Endothelial cell of umbilical vein (primary cell): Measurements from ENCODE around the gene SPRN. TPM values are rescaled to one million over a fixed set of nuclear protein-coding genes. Genes with fewer than 3 reads are reported as not detected.

Experiments
- BruUV-seq: library from RNA; stranded (reverse); fragments of 400-500 nt; replicated peaks from 2 replicates; lab custom pipeline; 2021; lab: Mats Ljungman, UMichigan
- CTCF ChIA-PET: fragments of 300-600, 350-600 bp; sonication (Branson Sonifier 250); formaldehyde crosslinking; loops from one replicate; lab custom pipeline; 2021; ENCODE audit warnings: antibody characterized with exemption, inconsistent platforms; lab: Charles Lee
- POLR2A ChIA-PET: fragments of 300-600, 350-600 bp; sonication (Branson Sonifier 250); formaldehyde crosslinking; loops from one replicate; lab custom pipeline; 2021; ENCODE audit warnings: antibody characterized with exemption, inconsistent platforms; lab: Charles Lee
- DNase-seq: peaks from one replicate; pipeline ENCODE4 v3.0.0-alpha.2; 2011; ENCODE audit warnings: low read depth, low spot score
- FAIRE-seq: peaks from 2 replicates; lab custom pipeline; 2011; peaks lifted over from hg19 to GRCh38; lab: Jason Lieb, UNC
- H2AFZ ChIP-seq: 2 replicates; pipeline ENCODE4 v1.6.0; 2012; ENCODE audit warnings: low read depth, low read length, control low read depth, inconsistent platforms
- H3K27ac ChIP-seq: 2 replicates; pipeline ENCODE4 v1.5.1; 2011; ENCODE audit warnings: low read depth, mild to moderate bottlenecking, control low read depth, low read length, moderate library complexity; ENCODE audit not compliant: insufficient read depth
- H3K27me3 ChIP-seq, 2 experiments: 2 replicates each; pipeline versions ENCODE4 v1.6.0 to v1.6.1; 2011; ENCODE audit warnings: low read length in 2 of 2, mixed read lengths in 1 of 2; ENCODE audit not compliant: control insufficient read depth in 2 of 2, insufficient read depth in 2 of 2
- H3K36me3 ChIP-seq, 2 experiments: 2 replicates in 1 of 2; 3 replicates in 1 of 2; pipeline ENCODE4 v1.5.1; 2011; ENCODE audit warnings: low read length in 2 of 2, mild to moderate bottlenecking in 1 of 2, moderate library complexity in 1 of 2; ENCODE audit not compliant: control insufficient read depth in 2 of 2, insufficient read depth in 2 of 2; ENCODE audit errors: extremely low read depth in 1 of 2
- H3K4me1 ChIP-seq: 3 replicates; pipeline ENCODE4 v1.5.1; 2011; ENCODE audit warnings: mild to moderate bottlenecking, low read length; ENCODE audit not compliant: control insufficient read depth, insufficient read depth; ENCODE audit errors: extremely low read depth
- H3K4me2 ChIP-seq: 2 replicates; pipeline ENCODE4 v1.6.1; 2011; ENCODE audit warnings: low read length, control low read depth, mixed read lengths; ENCODE audit not compliant: insufficient read depth
- H3K4me3 ChIP-seq, 3 experiments: fragments of 200-600 bp in 1 of 3; sonication (generic), shearing (Covaris generic) in 1 of 3; replicated peaks in 1 of 3; 2 replicates each; pipeline ENCODE4 v1.5.1; 2011 to 2016; ENCODE audit warnings: control low read depth in 3 of 3, low read length in 3 of 3, mild to moderate bottlenecking in 2 of 3, inconsistent platforms in 1 of 3, low read depth in 1 of 3, moderate library complexity in 1 of 3; ENCODE audit not compliant: insufficient read depth in 1 of 3
- H3K79me2 ChIP-seq: 2 replicates; pipeline ENCODE4 v1.6.0; 2012; ENCODE audit warnings: low read length, inconsistent platforms; ENCODE audit not compliant: control insufficient read depth, insufficient read depth
- H3K9ac ChIP-seq: replicated peaks from 2 replicates; pipeline ENCODE3; 2011; ENCODE audit warnings: low read length, control low read depth; ENCODE audit not compliant: insufficient read depth; ENCODE audit errors: extremely low read depth
- H3K9me1 ChIP-seq: replicated peaks from 3 replicates; pipeline ENCODE4 v1.6.0; 2011; ENCODE audit warnings: mild to moderate bottlenecking, low read length; ENCODE audit not compliant: control insufficient read depth, insufficient read depth; ENCODE audit errors: extremely low read depth
- H3K9me3 ChIP-seq: replicated peaks from 2 replicates; pipeline ENCODE4 v1.5.1; 2012; ENCODE audit warnings: low read length, inconsistent platforms; ENCODE audit not compliant: control insufficient read depth, insufficient read depth
- H4K20me1 ChIP-seq: replicated peaks from 2 replicates; pipeline ENCODE3; 2011; ENCODE audit warnings: mild to moderate bottlenecking, low read length; ENCODE audit not compliant: control insufficient read depth, insufficient read depth; ENCODE audit errors: extremely low read depth
- EZH2 ChIP-seq: IDR thresholded peaks from 2 replicates; pipeline ENCODE4 v1.6.1; 2012; ENCODE audit warnings: borderline replicate concordance, low read depth, mild to moderate bottlenecking, moderate library complexity, low read length, inconsistent platforms; ENCODE audit not compliant: severe bottlenecking
- FOS ChIP-seq: IDR thresholded peaks from 2 replicates; pipeline ENCODE4 v1.6.1; 2011; ENCODE audit warnings: mild to moderate bottlenecking, low read length, moderate library complexity, borderline replicate concordance; ENCODE audit not compliant: insufficient read depth
- GATA2 ChIP-seq: IDR thresholded peaks from 2 replicates; pipeline ENCODE4 v1.7.0; 2011; ENCODE audit warnings: low read depth, mild to moderate bottlenecking, moderate library complexity, mixed read lengths, low read length; ENCODE audit not compliant: insufficient read length, insufficient read depth
- dilution Hi-C: fragments of 300-500 bp; cut with MboI; formaldehyde crosslinking; loops from one replicate; pipeline ENCODE4 v1.15.0; 2019; ENCODE audit warnings: low sequenced_read_pairs; ENCODE audit not compliant: extremely low pct_ligation_motif_present
- intact Hi-C: fragments of 100-400 bp; cut with micrococcal nuclease; formaldehyde crosslinking; loops from one replicate; pipeline ENCODE4 v1.10.0; 2022
- polyA plus RNA-seq, 4 experiments: library from polyadenylated mRNA; depleted of rRNA in 3 of 4; stranded (reverse) in 3 of 4; unstranded in 1 of 4; fragments of >200 nt; gene quantifications; 2 replicates each; pipeline versions ENCODE4 v1.2.1 to v1.2.3, GENCODE V29; 2011 to 2012; ENCODE audit warnings: missing spikeins in 1 of 4
- total RNA-seq: library from RNA; stranded (reverse); gene quantifications from 2 replicates; pipeline ENCODE4 v1.2.3, GENCODE V29; 2021
- TF ChIP-seq, protein P1 (sequence below), 2 donors: IDR thresholded peaks; 1 replicate in 1 of 2; 2 replicates in 1 of 2; pipeline ENCODE4 v1.5.1; 2011; ENCODE audit warnings: low read length in 2 of 2, mild to moderate bottlenecking in 2 of 2, moderate library complexity in 2 of 2, control low read depth in 1 of 2, inconsistent platforms in 1 of 2, low read depth in 1 of 2; ENCODE audit not compliant: insufficient read depth in 1 of 2; ENCODE audit errors: extremely low read depth in 1 of 2

The SPRN gene
- total and polyA plus RNA-seq, 2 donors (not counting 3 experiments of a cell fraction or from before 2014, with no cell fraction given) = 0.13 TPM; not detected in 1

DNA sequence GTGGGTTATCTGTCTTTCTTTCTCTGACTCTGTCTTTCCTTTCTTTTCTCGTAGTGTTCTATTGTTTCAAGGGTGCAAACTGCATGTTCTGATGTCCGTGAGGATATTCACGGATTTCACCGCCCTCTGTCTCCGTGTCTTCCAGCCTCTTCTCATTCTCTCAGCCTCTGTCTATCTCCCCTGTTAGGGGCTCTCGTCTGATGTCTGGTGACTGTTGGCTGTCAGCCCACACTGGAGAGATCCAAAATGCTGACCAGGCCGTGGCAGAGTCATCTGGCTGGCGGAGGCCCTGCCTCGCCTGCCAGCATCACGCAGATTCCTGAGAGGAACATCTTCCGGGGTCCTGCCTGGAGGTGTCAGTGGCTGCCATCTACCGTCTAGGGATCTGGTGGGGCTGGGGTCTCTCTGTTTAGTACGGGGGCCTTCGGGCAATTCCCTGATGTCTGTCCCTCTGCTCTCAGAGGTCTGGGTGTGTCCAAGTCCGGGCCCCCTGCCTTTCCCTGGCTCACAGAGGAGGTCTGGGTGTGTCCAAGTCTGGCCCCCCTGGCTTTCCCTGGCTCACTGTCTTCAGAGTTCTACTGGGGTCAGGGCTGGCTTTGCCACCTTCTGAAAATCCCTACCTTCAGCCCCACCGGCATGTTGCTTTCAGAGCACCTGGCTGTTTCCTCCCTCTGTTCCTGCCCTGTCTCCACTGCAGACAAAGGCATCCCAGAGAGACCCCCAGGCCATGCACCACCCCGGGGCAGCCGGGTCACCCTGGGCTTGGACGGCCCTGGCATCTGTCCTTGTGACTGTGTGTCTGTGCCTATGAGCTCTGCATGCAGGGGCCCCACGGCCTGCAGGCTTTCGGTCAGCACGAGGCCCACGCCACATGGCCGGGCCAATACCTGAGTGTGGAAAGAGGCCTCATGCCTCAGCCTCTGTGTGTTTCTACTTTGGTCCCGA lies 15.4 kb upstream of the SPRN start:
- Histone ChIP-seq H3K79me2 (no peaks in the 10 kb centered on the region), H3K36me3 (no peaks in the 10 kb centered on the region), H3K9me1 (no peaks in the 10 kb centered on the region), H2AFZ (no peak overlapping the region), H3K4me2 (no peak overlapping the region), H4K20me1 (no peaks in the 10 kb centered on the region), H3K4me3 (no peak overlapping the region), H3K9me3 (no peaks in the 10 kb centered on the region), H3K9ac (no peak overlapping the region), H3K4me1 (no peaks in the 10 kb centered on the region), H3K27ac (no peak overlapping the region), H3K27me3 (no peaks in the 10 kb centered on the region)
- ChIA-PET CTCF (interaction anchor here (0.8 to 1.1 kb wide), 5 partner anchors 15 to 110 kb away, joined by 3 to 4 read pairs (median 3); no protein-coding TSS in a partner anchor), POLR2A (no interaction called here)
- dilution Hi-C loops = no loop called here
- no peak for DNase-seq
- intact Hi-C loops = loop anchor here (5.0 kb wide), 2 partner anchors 58 to 112 kb away; no protein-coding TSS in a partner anchor
- TF ChIP-seq GATA2 (no peak), EZH2 (no peak), FOS (no peak)
- TF ChIP-seq, protein P1, sequence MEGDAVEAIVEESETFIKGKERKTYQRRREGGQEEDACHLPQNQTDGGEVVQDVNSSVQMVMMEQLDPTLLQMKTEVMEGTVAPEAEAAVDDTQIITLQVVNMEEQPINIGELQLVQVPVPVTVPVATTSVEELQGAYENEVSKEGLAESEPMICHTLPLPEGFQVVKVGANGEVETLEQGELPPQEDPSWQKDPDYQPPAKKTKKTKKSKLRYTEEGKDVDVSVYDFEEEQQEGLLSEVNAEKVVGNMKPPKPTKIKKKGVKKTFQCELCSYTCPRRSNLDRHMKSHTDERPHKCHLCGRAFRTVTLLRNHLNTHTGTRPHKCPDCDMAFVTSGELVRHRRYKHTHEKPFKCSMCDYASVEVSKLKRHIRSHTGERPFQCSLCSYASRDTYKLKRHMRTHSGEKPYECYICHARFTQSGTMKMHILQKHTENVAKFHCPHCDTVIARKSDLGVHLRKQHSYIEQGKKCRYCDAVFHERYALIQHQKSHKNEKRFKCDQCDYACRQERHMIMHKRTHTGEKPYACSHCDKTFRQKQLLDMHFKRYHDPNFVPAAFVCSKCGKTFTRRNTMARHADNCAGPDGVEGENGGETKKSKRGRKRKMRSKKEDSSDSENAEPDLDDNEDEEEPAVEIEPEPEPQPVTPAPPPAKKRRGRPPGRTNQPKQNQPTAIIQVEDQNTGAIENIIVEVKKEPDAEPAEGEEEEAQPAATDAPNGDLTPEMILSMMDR (IDR thresholded peaks at IDR 0.05; ENCODE audit: extremely low read depth in 1 of 2, insufficient read depth in 1 of 2, low read depth in 1 of 2, low read length in 2 of 2) = no peak
- no TSS peak for BruUV-seq
- no peak for FAIRE-seq
